Neural cell (in vitro differentiated cells): ENCODE measurements around the gene IGFL4. TPM values are rescaled to one million over a fixed set of nuclear protein-coding genes. Genes with fewer than 3 reads are reported as not detected.
A peak's percentile ranks its signal among the peaks of the same experiment; 100 is the strongest.

Source experiments
- H2AFZ ChIP-seq: fragments of 200-600, 300-800 bp; sonication (generic), shearing (Covaris generic); 2 replicates; pipeline ENCODE4 v1.6.0; 2014; ENCODE audit warnings: low read depth, mild to moderate bottlenecking, antibody characterized with exemption, low read length, moderate library complexity
- H3F3A ChIP-seq: fragments of 200-600 bp; shearing (Covaris generic); 2 replicates; pipeline ENCODE4 v1.6.1; 2016; ENCODE audit warnings: mild to moderate bottlenecking, moderate library complexity, mixed read lengths, antibody characterized with exemption, low read length; ENCODE audit not compliant: insufficient read depth, poor library complexity, severe bottlenecking
- H3K27ac ChIP-seq: fragments of 200-600, 300-800 bp; sonication (generic), shearing (Covaris generic); 2 replicates; pipeline ENCODE4 v1.5.1; 2014; ENCODE audit warnings: mild to moderate bottlenecking, low read length, moderate library complexity
- H3K27me3 ChIP-seq: fragments of 300-800, 200-600 bp; sonication (generic), shearing (Covaris generic); 2 replicates; pipeline ENCODE4 v1.6.0; 2014; ENCODE audit warnings: mild to moderate bottlenecking, low read depth, low read length, moderate library complexity; ENCODE audit not compliant: insufficient read depth
- H3K36me3 ChIP-seq: fragments of 300-800, 200-600 bp; sonication (generic), shearing (Covaris generic); 2 replicates; pipeline ENCODE4 v1.5.1; 2014; ENCODE audit warnings: mild to moderate bottlenecking, antibody characterized with exemption, low read length, moderate library complexity; ENCODE audit not compliant: insufficient read depth
- H3K4me2 ChIP-seq: fragments of 300-800, 200-600 bp; sonication (generic), shearing (Covaris generic); 2 replicates; pipeline ENCODE4 v1.6.0; 2014; ENCODE audit warnings: mild to moderate bottlenecking, low read length
- H3K4me3 ChIP-seq: fragments of 300-800, 200-600 bp; sonication (generic), shearing (Covaris generic); 2 replicates; pipeline ENCODE4 v1.5.1; 2014; ENCODE audit warnings: mild to moderate bottlenecking, low read length, moderate library complexity
- H3K79me2 ChIP-seq: fragments of 200-600 bp; shearing (Covaris generic); replicated peaks from 2 replicates; pipeline ENCODE4 v1.6.0; 2014; ENCODE audit warnings: mild to moderate bottlenecking, low read length, moderate library complexity; ENCODE audit not compliant: insufficient read depth
- H3K9ac ChIP-seq: fragments of 300-800, 200-600 bp; sonication (generic), shearing (Covaris generic); 2 replicates; pipeline ENCODE4 v1.6.1; 2016; ENCODE audit warnings: mild to moderate bottlenecking, low read length, mixed read lengths
- H3K9me2 ChIP-seq: fragments of 200-600 bp; shearing (Covaris generic); 2 replicates; pipeline ENCODE4 v1.6.1; 2016; ENCODE audit warnings: mild to moderate bottlenecking, low read length, mixed read lengths; ENCODE audit not compliant: insufficient read depth
- H3K9me3 ChIP-seq: fragments of 200-600, 300-800 bp; sonication (generic), shearing (Covaris generic); 2 replicates; pipeline ENCODE4 v1.6.1; 2016; ENCODE audit warnings: mild to moderate bottlenecking, mixed run types, low read length, moderate library complexity, mixed read lengths
- H4K20me1 ChIP-seq: fragments of 200-600 bp; shearing (Covaris generic); 2 replicates; pipeline ENCODE4 v1.6.1; 2016; ENCODE audit warnings: mild to moderate bottlenecking, mixed run types; ENCODE audit not compliant: insufficient read depth
- CTCF ChIP-seq: fragments of 450-650 bp; IDR thresholded peaks from 2 replicates; pipeline ENCODE4 v1.5.1; 2014; ENCODE audit warnings: antibody characterized with exemption, mild to moderate bottlenecking, moderate library complexity; ENCODE audit not compliant: poor library complexity, severe bottlenecking
- EP300 ChIP-seq: fragments of 450-650 bp; conservative IDR thresholded peaks from 2 replicates; pipeline ENCODE4 v1.6.1; 2014; ENCODE audit warnings: antibody characterized with exemption, mild to moderate bottlenecking, moderate library complexity; ENCODE audit not compliant: poor library complexity, severe bottlenecking
- EZH2 ChIP-seq: fragments of 200-600, 300-800 bp; shearing (Covaris generic), sonication (generic); IDR thresholded peaks from 2 replicates; pipeline ENCODE4 v1.6.1; 2014; ENCODE audit warnings: antibody characterized with exemption, low read length, borderline replicate concordance, mild to moderate bottlenecking; ENCODE audit not compliant: insufficient read depth, poor library complexity, severe bottlenecking
- MXI1 ChIP-seq: fragments of 450-650 bp; conservative IDR thresholded peaks from 2 replicates; pipeline ENCODE4 v1.6.1; 2014; ENCODE audit warnings: antibody characterized with exemption, mild to moderate bottlenecking; ENCODE audit not compliant: poor library complexity, severe bottlenecking
- POLR2AphosphoS5 ChIP-seq: IDR thresholded peaks from 2 replicates; pipeline ENCODE4 v1.6.1; 2012
- RAD21 ChIP-seq: fragments of 450-650 bp; conservative IDR thresholded peaks from 2 replicates; pipeline ENCODE4 v1.6.1; 2014; ENCODE audit warnings: antibody characterized with exemption, mild to moderate bottlenecking, moderate library complexity
- REST ChIP-seq: IDR thresholded peaks from 2 replicates; pipeline ENCODE4 v1.6.1; 2012; ENCODE audit warnings: borderline replicate concordance
- SMC3 ChIP-seq: fragments of 450-650 bp; conservative IDR thresholded peaks from 2 replicates; pipeline ENCODE4 v1.6.1; 2014; ENCODE audit warnings: antibody characterized with exemption, mild to moderate bottlenecking, moderate library complexity; ENCODE audit not compliant: poor library complexity
- TAF1 ChIP-seq: IDR thresholded peaks from 2 replicates; pipeline ENCODE4 v1.6.1; 2012; ENCODE audit warnings: low read depth
- polyA plus RNA-seq: library from polyadenylated mRNA; depleted of rRNA; stranded (reverse); fragments of >200 nt; gene quantifications from 2 replicates; pipeline ENCODE4 v1.2.3, GENCODE V29; 2014

IGFL4 gene
- polyA plus RNA-seq, 1 donor from 2014 or later = 5.2 TPM

GRCh38 chr19:46014534-46014933, 26.3 kb downstream of the IGFL4 start:
- no peaks in the 10 kb centered on the region for H3K9me3 ChIP-seq

More at GRCh38 chr19:46014534-46014933, 26.3 kb downstream of the IGFL4 start:
- Histone ChIP-seq H3K79me2 (no peaks in the 10 kb centered on the region), H2AFZ (no peak overlapping the region), H3K4me2 (no peak overlapping the region), H4K20me1 (no peaks in the 10 kb centered on the region), H3K9me2 (no peaks in the 10 kb centered on the region), H3K27me3 (peaks cover 20% of the 10 kb centered on the region), H3F3A (no peaks in the 10 kb centered on the region), H3K36me3 (no peaks in the 10 kb centered on the region), H3K27ac (no peak overlapping the region), H3K9ac (peak overlapping the region; percentile 32), H3K4me3 (peak overlapping the region; percentile 54)
- TF ChIP-seq TAF1 (no peak), REST (no peak), EZH2 (no peak), SMC3 (no peak), RAD21 (no peak), EP300 (no peak), POLR2AphosphoS5 (no peak), CTCF (no peak), MXI1 (no peak)
